ENCODE measurements around the gene IL31.

GRCh38 chr12:122139941-122140340, 34.1 kb downstream of the IL31 start:
- no peak for TF ChIP-seq CTCF (IDR thresholded peaks at IDR 0.05; ENCODE audit: low read length)
- TF ChIP-seq EZH2 (optimal IDR thresholded peaks at IDR 0.05; ENCODE audit: low read depth, low read length) = no peak
